Activated CD4-positive, CD25-positive, alpha-beta regulatory T cell treated with anti-CD3 and anti-CD28 coated beads, Interleukin-2, amount 50 U/mL, for 72 hours (primary cell): ENCODE measurements around the gene PLSCR3.
"Not testable (repeated sequence)": the region's sequence is repeated elsewhere in the genome, so short reads cannot be mapped to it uniquely, and the experiment has no call there.

ENCODE experiments used
- DNase-seq: peaks from one replicate; pipeline ENCODE4 v3.0.0; 2021

The PLSCR3 gene

GRCh38 chr17:7379134-7379533, 15.2 kb downstream of the PLSCR3 start:
- no peak for DNase-seq

GRCh38 chr17:7374353-7374752, 20.0 kb downstream of the PLSCR3 start:
- no peak for DNase-seq

- no peak for DNase-seq
Observed at GRCh38 chr17:7370853-7371252, 23.5 kb downstream of the PLSCR3 start.

GRCh38 chr17:7369825-7370224, 24.5 kb downstream of the PLSCR3 start:
- no peak for DNase-seq

- DNase-seq: not testable (repeated sequence)
Observed at GRCh38 chr17:7368599-7368994, 25.7 kb downstream of the PLSCR3 start.

GRCh38 chr17:7367918-7368598, 26.3 kb downstream of the PLSCR3 start:
- DNase-seq: no peak

GRCh38 chr17:7367083-7367482, 27.2 kb downstream of the PLSCR3 start:
- DNase-seq: no peak

- not testable (repeated sequence) for DNase-seq
Observed at GRCh38 chr17:7365963-7366362, 28.4 kb downstream of the PLSCR3 start.

GRCh38 chr17:7363311-7363710, 31.0 kb downstream of the PLSCR3 start:
- no peak for DNase-seq

GRCh38 chr17:7361906-7362305, 32.4 kb downstream of the PLSCR3 start:
- no peak for DNase-seq

GRCh38 chr17:7357381-7357780, 36.9 kb downstream of the PLSCR3 start:
- no peak for DNase-seq

- DNase-seq: no peak
Observed at GRCh38 chr17:7356756-7357155, 37.6 kb downstream of the PLSCR3 start.

- peak; percentile 89 for DNase-seq
Observed at GRCh38 chr17:7356072-7356549, 38.2 kb downstream of the PLSCR3 start.

GRCh38 chr17:7355573-7355972, 38.8 kb downstream of the PLSCR3 start:
- no peak for DNase-seq

GRCh38 chr17:7355053-7355452, 39.3 kb downstream of the PLSCR3 start, which contains the start of gene TMEM95:
Gene TMEM95 (plus strand): TSS chr17:7355156. CDS start chr17:7355205, 49 bp downstream.
- no peak for DNase-seq

- DNase-seq: no peak
Observed at GRCh38 chr17:7354262-7354843, 40.0 kb downstream of the PLSCR3 start.

GRCh38 chr17:7352910-7353635, 41.3 kb downstream of the PLSCR3 start:
- DNase-seq: no peak

GRCh38 chr17:7352503-7352889, 41.8 kb downstream of the PLSCR3 start:
- no peak for DNase-seq

GRCh38 chr17:7351665-7352502, 42.4 kb downstream of the PLSCR3 start, which contains the start of gene KCTD11:
Gene KCTD11 (plus strand): TSS chr17:7352162.
- DNase-seq: peak; percentile 88

- no peak for DNase-seq
Observed at GRCh38 chr17:7348478-7349242, 45.7 kb downstream of the PLSCR3 start.

GRCh38 chr17:7347630-7348477, 46.5 kb downstream of the PLSCR3 start:
- DNase-seq: no peak
